K562 treated with DMSO at 1 percent for 48 hours (cell line): ENCODE data around the gene TCEA2. TPM values are rescaled to one million over a fixed set of nuclear protein-coding genes. Genes with fewer than 3 reads are reported as not detected.

ENCODE experiments used
- total RNA-seq: library from RNA; unstranded; fragments of 300-600 nt; gene quantifications from 2 replicates; pipeline ENCODE4 v1.2.3, GENCODE V29; 2022; ENCODE audit warnings: low replicate concordance; ENCODE audit errors: extremely low read depth

The TCEA2 gene
- total RNA-seq = not detected in 2 replicates

DNA sequence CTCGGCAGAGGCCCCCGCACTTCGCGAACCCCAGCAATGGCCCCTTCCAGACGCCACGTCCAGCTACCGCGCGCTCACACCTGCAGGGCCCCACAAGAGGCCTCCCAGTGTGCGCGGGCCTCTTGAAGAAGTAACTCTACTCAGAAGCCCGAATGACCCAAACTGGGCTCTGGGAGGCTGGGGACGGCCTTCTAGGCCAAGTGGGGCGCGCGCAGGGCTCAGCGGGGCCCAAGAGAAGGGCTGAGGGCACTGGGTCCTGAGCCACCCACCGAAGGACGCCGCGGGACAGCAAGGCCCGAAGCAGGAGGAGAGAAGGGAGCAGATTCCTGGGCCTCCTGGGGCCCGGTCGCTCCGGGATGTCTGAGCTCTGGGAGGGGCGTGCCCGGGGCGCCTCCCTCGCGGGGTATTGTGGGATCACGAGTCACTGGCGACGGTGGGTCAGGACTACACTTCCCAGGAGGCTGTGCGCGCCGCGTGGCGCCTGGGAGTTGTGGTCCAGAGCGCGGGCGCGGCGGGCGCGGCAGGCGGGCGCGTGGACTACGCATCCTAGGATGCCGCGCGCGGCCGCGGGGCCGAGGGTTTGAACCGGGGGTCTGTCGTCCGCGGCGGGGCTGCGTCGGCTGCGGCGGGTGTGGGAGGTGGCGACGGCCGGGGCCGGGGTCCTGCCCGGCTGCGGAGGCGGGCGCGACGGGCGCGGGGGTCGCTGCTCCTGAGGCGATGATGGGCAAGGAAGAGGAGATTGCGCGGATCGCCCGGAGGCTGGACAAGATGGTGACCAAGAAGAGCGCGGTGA lies at the start of gene TCEA2:
Gene TCEA2 (plus strand): TSS at position 603 of the 793 bp plus-strand sequence. CDS start 115 bp downstream, at position 718.

DNA sequence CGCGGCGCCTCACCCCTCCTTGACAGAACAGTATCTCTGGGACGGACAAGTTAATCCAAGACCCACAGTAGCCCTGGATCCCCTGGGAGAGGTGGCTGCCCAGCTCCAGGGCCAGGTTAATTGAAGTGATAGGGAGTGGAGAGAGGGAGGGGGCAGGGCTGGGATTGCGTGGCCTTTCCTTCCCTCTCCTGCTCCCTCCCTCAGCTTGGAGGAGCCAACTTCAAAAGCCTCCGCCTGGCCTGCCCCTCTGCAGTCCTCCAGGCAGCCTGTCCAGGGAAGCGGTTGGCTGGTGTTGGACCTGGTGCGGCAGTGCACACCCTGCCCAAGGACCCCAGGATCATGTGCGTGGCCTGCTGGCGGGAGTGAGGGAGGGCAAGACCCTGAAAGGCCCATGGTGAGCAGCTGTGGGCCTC lies 27.1 kb upstream of the TCEA2 start, which contains the start of gene C20orf204:
Gene C20orf204 (plus strand): TSS at position 250 of the 413 bp plus-strand sequence. CDS start 142 bp downstream, at position 392.

DNA sequence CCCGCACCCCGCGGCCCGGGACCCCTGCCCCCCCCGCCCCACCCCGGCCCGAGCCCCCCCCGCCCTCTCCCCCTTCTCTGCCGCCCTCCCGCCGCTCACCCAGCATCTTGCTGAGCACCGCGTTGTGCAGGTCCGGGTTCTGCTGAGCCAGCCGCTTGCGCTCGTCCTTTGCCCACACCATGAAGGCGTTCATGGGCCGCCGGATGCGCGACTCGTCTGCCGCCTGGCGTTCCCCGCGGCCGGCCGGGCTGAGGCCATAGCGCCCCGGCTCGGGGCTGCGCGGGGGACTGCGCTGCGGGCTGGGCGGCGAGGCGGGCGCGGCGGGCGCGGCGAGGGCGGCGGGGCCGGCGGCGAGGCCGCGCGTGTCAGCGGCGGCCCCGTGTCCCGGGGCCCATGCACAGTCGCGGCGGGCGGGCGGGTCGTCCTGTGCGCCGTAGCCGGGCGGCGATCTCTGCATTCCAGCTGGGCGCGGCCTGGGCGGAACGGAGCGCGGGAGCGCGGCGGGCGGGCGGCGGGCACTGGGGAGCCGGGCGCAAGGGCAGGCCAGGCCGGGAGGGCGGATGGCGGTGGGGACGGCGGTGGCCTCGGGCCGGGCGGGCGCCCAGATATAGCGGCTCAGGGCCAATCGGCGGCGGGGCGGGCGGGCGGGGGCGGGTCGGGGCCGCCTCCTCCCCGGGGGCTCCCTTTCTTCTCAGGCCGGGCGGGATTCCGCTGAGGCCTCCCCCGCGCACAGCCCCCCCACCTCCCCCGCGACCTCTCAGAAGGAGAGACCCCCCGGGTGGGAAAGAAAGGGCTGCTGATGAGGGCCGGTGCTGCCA lies 13.7 kb upstream of the TCEA2 start, which contains the start of gene SOX18:
Gene SOX18 (minus strand): TSS at position 580 of the 818 bp plus-strand sequence. CDS start 123 bp downstream, at position 457.

DNA sequence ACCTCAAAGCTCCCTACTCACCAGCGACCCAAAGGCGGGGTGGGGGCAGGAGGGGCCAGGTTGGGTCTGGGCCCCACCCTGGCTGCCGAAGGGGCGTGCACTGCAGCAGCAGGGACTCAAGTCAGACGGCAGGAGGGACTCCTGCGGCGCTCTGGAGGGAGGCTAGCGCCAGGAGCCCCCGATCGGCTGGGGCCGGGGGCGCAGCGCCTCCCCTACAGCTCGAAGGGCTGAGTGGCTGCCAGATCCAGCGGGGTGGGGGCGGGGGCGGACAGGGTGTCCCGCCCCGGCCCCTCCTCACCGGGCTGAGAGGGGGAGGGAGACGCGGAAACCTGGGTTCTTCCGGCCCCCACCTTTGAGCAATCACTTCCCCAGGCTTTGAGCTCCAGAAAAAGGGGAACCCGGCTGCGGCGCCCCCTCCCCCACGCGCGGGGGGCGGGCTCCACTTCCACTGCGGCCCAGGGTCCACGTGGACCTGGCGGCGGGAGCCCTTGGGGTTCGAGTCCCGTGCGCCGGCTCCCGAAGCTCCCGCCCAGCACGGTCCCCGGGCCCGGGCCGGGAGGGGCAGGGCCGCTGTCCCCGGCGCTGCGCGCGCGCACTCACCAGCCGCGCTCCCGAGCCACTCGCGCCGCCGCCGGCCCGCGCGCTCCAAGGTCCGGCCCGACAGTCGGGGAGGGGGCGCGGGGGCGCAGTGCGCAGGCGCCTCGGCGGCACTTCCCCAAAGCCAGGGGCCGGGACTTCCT lies 16.4 kb downstream of the TCEA2 start, which contains the start of gene RGS19:
Gene RGS19 (minus strand): TSS at position 246 of the 740 bp plus-strand sequence. CDS start 2,632 bp downstream, outside the sequence.

DNA sequence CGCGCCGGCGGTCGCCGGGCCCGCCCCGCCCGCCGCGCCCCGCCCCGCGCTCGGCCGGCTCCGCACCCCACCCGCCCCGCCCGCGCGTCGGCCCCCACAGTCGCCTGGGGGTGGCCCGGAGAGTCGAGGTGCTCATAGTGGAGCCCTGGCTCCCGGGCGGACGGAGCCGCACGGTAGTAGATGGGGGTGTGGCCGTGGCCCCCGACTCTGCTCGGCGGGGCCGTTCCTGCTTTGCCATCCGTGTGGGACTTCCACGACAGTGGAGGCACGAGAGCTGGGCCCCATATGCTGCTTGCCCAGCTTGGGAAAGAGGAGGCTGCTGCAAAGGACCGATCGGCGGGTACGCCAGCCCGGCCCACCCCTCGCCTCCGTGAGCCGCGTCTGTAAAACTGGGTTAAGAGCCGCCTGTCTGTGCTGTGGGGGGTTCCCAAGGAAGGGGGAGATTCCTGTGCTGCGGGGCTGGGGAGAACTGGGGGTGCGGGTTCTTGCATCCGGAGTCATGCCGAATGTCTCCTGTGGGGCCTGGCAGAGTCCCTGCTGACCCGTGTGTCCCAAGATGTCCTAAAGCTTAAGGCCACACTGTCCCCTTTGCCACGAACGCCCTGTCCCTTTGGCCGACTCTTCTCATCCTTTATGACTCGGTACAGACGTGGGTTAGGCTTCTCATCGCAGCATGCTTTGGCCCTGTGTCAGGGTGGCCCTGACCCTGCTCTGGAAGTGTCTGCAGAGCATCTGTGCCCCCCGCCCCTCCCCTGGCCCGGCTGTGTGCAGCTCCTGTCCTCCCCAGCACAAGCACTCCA lies 17.2 kb downstream of the TCEA2 start, which contains the start of gene OPRL1:
Gene OPRL1 (plus strand): TSS at position 70 of the 800 bp plus-strand sequence. CDS start 12,639 bp downstream, outside the sequence.

DNA sequence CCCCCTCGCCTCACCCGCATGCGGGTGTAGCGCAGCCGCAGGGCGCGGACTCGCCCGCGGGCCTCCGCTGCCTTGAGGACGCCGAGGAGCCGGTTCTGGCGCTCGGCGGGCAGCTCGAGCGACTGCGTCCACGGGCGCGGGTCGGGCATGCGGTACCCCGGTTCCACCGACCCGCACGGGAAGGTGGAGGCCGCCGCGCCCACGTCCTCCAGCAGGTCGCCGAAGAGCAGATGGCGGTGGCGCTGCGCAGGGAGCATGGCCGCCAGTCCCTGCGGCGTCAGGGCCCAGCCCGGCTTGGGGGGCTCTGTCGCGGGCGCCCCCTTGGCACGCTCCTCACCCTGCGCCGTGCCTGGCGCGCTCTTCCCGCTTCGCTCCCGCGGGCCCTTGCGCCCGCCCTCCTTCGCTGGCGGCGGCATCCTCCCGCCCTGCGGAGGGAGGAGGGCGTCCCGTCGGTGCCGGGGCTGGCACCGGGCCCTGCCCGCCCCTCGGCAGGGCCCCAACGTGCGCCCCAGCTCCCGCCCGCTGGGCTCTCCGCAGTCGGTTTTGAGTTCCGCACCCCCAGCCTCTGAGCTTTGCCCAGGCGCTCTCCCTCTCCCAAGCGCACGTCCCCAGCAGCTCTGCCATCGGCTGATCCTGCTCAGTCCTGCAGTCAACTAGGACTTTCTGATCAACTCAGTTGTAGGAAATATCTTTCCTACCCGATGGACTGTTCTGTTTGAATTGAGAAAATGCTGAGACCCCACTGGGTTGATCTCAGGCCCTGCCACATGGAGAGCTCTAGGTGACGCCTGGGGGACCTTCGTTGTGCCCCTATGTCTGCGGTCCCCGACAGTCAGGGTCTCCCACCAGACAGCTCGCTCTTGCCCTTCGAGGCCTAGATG lies 21.0 kb downstream of the TCEA2 start, which contains the start of gene LKAAEAR1:
Gene LKAAEAR1 (minus strand): TSS at position 595 of the 881 bp plus-strand sequence. CDS start 179 bp downstream, at position 416.

DNA sequence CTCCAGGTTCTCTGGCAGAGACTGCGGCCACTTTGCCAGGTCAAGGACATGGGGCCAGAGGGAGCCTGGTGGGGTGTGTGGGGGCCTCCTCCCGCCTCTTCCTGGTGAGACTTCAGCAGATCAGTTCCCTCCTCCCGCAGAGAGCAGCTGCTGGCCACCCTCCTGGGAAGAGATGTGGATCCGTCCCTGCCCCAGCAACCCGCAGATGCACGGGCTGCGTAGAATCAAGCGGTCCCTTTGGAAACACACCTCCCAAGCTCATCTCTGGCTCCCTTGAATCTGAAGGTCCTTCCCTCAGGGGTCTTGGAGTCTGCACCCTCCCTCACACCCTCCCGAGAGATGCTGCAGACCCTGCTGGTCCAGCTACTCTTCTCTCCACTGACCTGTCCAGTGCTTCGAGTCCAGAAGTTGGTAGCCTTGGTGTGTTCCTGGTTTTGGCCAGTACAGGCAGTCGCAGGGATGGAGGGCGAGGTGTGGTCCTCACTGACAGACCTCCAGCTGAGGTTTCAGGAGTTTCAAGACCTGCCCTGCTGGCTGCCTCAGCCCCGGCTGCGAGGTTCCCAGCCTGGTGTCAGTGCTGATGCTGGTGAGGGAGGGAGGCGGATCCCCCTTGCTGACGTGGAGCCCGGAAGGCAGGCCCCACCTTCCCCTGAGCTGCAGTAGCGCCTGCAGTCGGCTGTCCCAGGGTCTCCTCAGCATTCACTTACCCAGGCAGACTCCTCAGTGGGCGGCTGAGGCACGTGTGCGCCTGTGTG lies 44.2 kb downstream of the TCEA2 start, which contains the start of gene NPBWR2:
Gene NPBWR2 (minus strand): TSS at position 585 of the 755 bp plus-strand sequence. CDS start 734 bp downstream, outside the sequence.

Other genes starting within 250 kb of the TCEA2 start
- gene ZBTB46, start 231.9 kb upstream of the TCEA2 start, total RNA-seq = not detected in 2 replicates
- gene ABHD16B, start 201.7 kb upstream of the TCEA2 start, total RNA-seq = not detected in 2 replicates
- not detected in 2 replicates for gene TPD52L2, start 197.9 kb upstream of the TCEA2 start, total RNA-seq
- not detected in 2 replicates for gene DNAJC5, start 168.1 kb upstream of the TCEA2 start, total RNA-seq
- gene UCKL1, start 106.8 kb upstream of the TCEA2 start, total RNA-seq = not detected in 2 replicates
- not detected in 2 replicates for gene ZNF512B, start 93.3 kb upstream of the TCEA2 start, total RNA-seq
- not detected in 2 replicates for gene SAMD10, start 83.6 kb upstream of the TCEA2 start, total RNA-seq
- gene PRPF6, start 82.1 kb upstream of the TCEA2 start, total RNA-seq = not detected in 2 replicates
- not detected in 2 replicates for gene C20orf204, start 27.0 kb upstream of the TCEA2 start, total RNA-seq
- gene SOX18, start 13.6 kb upstream of the TCEA2 start, total RNA-seq = not detected in 2 replicates
- not detected in 2 replicates for gene RGS19, start 16.3 kb downstream of the TCEA2 start, total RNA-seq
- gene OPRL1, start 16.9 kb downstream of the TCEA2 start, total RNA-seq = not detected in 2 replicates
- gene LKAAEAR1, start 21.2 kb downstream of the TCEA2 start, total RNA-seq = not detected in 2 replicates
- not detected in 2 replicates for gene NPBWR2, start 44.4 kb downstream of the TCEA2 start, total RNA-seq
- gene MYT1, start 101.3 kb downstream of the TCEA2 start, total RNA-seq = not detected in 2 replicates
- not detected in 2 replicates for gene PCMTD2, start 192.6 kb downstream of the TCEA2 start, total RNA-seq